ENCODE data around the gene SMCO3. TPM values are rescaled to one million over a fixed set of nuclear protein-coding genes. Genes with fewer than 3 reads are reported as not detected.

The SMCO3 gene
- total RNA-seq, 2 donors from 2014 or later, result not detected

DNA sequence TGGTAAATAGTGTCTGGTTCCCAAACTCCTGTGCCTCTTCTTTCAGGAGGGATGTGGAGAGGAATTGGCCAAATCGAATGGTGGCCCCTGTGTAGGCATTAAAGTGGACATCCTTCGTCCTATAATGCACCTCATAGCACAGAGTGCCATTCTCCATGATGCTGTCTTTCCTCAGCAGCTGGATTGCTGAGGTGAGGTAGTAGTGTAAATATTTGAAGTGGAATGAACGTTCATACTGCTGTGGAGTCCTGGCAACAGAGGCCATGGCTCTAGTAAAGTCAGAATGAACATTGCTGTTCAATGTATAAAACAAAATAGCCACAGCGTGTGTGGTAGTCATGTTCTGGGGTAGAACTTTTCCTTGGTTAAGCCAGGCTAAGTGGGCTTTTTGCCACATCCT lies 26.6 kb upstream of the SMCO3 start:
- Histone ChIP-seq H3K27ac (no peak overlapping the region), H3K9ac (ENCODE audit: low read depth in 2 of 2, low read length in 2 of 2) (no peak overlapping the region), H3K9me3 (no peaks in the 10 kb centered on the region), H3K36me3 (no peaks in the 10 kb centered on the region), H3K4me1 (no peaks in the 10 kb centered on the region), H3K4me3 (no peak overlapping the region), H3K27me3 (no peaks in the 10 kb centered on the region)
- intact Hi-C loops (cut with DNase I), result loop anchor here (5.0 to 10.0 kb wide), 2 partner anchors 116 to 432 kb away; no protein-coding TSS in a partner anchor
- TF ChIP-seq CTCF (IDR thresholded peaks at IDR 0.05), result no peak
- DNase-seq, result no peak

DNA sequence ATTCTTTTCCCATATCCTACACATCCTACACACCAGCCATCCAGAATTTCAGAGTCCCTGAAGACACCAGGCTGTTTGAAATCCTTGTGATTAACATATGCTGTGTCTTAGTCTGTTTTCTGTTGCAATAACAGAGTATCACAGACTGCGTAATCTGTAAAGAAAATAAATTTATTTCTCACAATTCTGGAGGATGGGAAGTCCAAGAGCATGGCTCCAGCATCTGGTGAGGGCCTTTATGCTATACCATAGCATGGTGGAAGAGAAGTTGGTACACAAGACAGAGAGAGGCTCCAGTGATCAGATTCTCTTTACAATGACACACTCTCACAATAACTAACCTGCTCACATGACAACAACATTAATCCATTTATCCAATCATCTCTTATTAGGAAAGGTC lies 25.3 kb upstream of the SMCO3 start:
- no peaks in the 10 kb centered on the region for H3K36me3 ChIP-seq
- H3K9ac ChIP-seq (ENCODE audit: low read depth in 2 of 2, low read length in 2 of 2), result no peak overlapping the region
- H3K9me3 ChIP-seq, result no peaks in the 10 kb centered on the region
- no peak for TF ChIP-seq CTCF (IDR thresholded peaks at IDR 0.05)
- DNase-seq, result no peak
- no peaks in the 10 kb centered on the region for H3K4me1 ChIP-seq
- H3K27me3 ChIP-seq, result no peaks in the 10 kb centered on the region
- H3K27ac ChIP-seq, result no peak overlapping the region
- intact Hi-C loops (cut with DNase I), result no loop called here
- no peak overlapping the region for H3K4me3 ChIP-seq

GRCh38 chr12:14836336-14837210 lies 22.6 kb upstream of the SMCO3 start:
- no peak overlapping the region for H3K9ac ChIP-seq (ENCODE audit: low read depth in 2 of 2, low read length in 2 of 2)
- H3K9me3 ChIP-seq, result no peaks in the 10 kb centered on the region
- H3K36me3 ChIP-seq, result no peaks in the 10 kb centered on the region
- H3K27ac ChIP-seq, result no peak overlapping the region
- TF ChIP-seq CTCF (IDR thresholded peaks at IDR 0.05), result no peak
- no peaks in the 10 kb centered on the region for H3K27me3 ChIP-seq
- DNase-seq, result no peak
- no peak overlapping the region for H3K4me3 ChIP-seq
- intact Hi-C loops (cut with DNase I), result no loop called here
- no peaks in the 10 kb centered on the region for H3K4me1 ChIP-seq

- intact Hi-C loops (cut with DNase I), result no loop called here
- no peak for DNase-seq
- no peaks in the 10 kb centered on the region for H3K36me3 ChIP-seq
- H3K4me1 ChIP-seq, result no peaks in the 10 kb centered on the region
- H3K27me3 ChIP-seq, result no peaks in the 10 kb centered on the region
- H3K27ac ChIP-seq, result no peak overlapping the region
- no peak overlapping the region for H3K9ac ChIP-seq (ENCODE audit: low read depth in 2 of 2, low read length in 2 of 2)
- no peak for TF ChIP-seq CTCF (IDR thresholded peaks at IDR 0.05)
- H3K4me3 ChIP-seq, result no peak overlapping the region
- H3K9me3 ChIP-seq, result no peaks in the 10 kb centered on the region
These were observed 20.5 kb upstream of the SMCO3 start for GRCh38 chr12:14834509-14834908.

DNA sequence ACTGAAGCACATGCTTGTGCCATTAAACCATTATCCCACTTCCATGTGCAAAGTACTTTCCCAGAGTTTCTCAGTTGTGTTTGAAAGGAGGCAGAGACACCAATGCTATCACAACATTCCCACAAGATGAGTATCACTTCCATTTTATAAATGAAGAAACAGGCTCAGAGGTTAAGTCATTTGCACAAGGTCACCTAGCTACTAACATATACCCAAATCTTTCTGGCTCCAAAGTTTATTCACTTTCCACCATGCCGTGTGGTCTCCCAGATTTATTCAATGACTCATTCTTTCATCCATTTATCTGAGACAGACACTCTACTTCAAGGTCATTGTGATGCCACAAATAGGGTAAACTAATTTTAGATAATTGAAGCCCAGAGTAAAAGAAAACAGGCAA lies 20.0 kb upstream of the SMCO3 start:
- intact Hi-C loops (cut with DNase I), result no loop called here
- H3K9ac ChIP-seq (ENCODE audit: low read depth in 2 of 2, low read length in 2 of 2), result no peak overlapping the region
- no peaks in the 10 kb centered on the region for H3K4me1 ChIP-seq
- H3K36me3 ChIP-seq, result no peaks in the 10 kb centered on the region
- TF ChIP-seq CTCF (IDR thresholded peaks at IDR 0.05), result no peak
- no peaks in the 10 kb centered on the region for H3K27me3 ChIP-seq
- DNase-seq, result no peak
- H3K4me3 ChIP-seq, result no peak overlapping the region
- no peak overlapping the region for H3K27ac ChIP-seq
- no peaks in the 10 kb centered on the region for H3K9me3 ChIP-seq

Measured in colonic mucosa (tissue), 4 donors.